GM23248 (cell line): ENCODE measurements around the gene VSTM5. TPM values are rescaled to one million over a fixed set of nuclear protein-coding genes. Genes with fewer than 3 reads are reported as not detected.

Experiments
- DNase-seq: peaks from one replicate; pipeline ENCODE4 v3.0.0-alpha.2; 2015
- H2AFZ ChIP-seq: fragments of 200-600 bp; sonication (generic); 2 replicates; pipeline ENCODE4 v1.6.1; 2016; ENCODE audit warnings: antibody characterized with exemption
- H3F3A ChIP-seq: fragments of 200-600 bp; sonication (generic); 2 replicates; pipeline ENCODE4 v1.6.1; 2016; ENCODE audit warnings: mild to moderate bottlenecking, antibody characterized with exemption, mixed run types; ENCODE audit not compliant: insufficient read depth
- H3K27ac ChIP-seq: fragments of 200-600 bp; sonication (generic); 2 replicates; pipeline ENCODE4 v1.5.1; 2016; ENCODE audit warnings: mild to moderate bottlenecking
- H3K27me3 ChIP-seq: fragments of 200-600 bp; sonication (generic); replicated peaks from 2 replicates; pipeline ENCODE4 v1.6.1; 2016; ENCODE audit warnings: mild to moderate bottlenecking; ENCODE audit not compliant: insufficient read depth
- H3K36me3 ChIP-seq: fragments of 200-600 bp; sonication (generic); 2 replicates; pipeline ENCODE4 v1.6.1; 2016; ENCODE audit warnings: low read depth, mild to moderate bottlenecking
- H3K4me1 ChIP-seq: fragments of 200-600 bp; sonication (generic); 2 replicates; pipeline ENCODE4 v1.6.1; 2016; ENCODE audit warnings: mild to moderate bottlenecking; ENCODE audit not compliant: insufficient read depth
- H3K4me2 ChIP-seq: fragments of 200-600 bp; sonication (generic); one replicate; pipeline ENCODE4 v1.6.1; 2016; ENCODE audit warnings: mild to moderate bottlenecking; ENCODE audit not compliant: unreplicated experiment
- H3K4me3 ChIP-seq: fragments of 200-600 bp; sonication (generic); 2 replicates; pipeline ENCODE4 v1.5.1; 2016; ENCODE audit warnings: mild to moderate bottlenecking
- H3K79me2 ChIP-seq: fragments of 200-600 bp; sonication (generic); 2 replicates; pipeline ENCODE4 v1.6.1; 2016; ENCODE audit warnings: mild to moderate bottlenecking; ENCODE audit not compliant: insufficient read depth
- H3K9ac ChIP-seq: fragments of 200-600 bp; sonication (generic); 2 replicates; pipeline ENCODE4 v1.6.1; 2016; ENCODE audit warnings: mild to moderate bottlenecking
- H3K9me2 ChIP-seq: fragments of 200-600 bp; sonication (generic); 2 replicates; pipeline ENCODE4 v1.6.1; 2016; ENCODE audit warnings: mixed run types, mild to moderate bottlenecking, moderate library complexity; ENCODE audit not compliant: insufficient read depth
- H3K9me3 ChIP-seq: fragments of 200-600 bp; sonication (generic); one replicate; pipeline ENCODE4 v1.6.1; 2017; ENCODE audit warnings: low read depth
- H4K20me1 ChIP-seq: fragments of 200-600 bp; sonication (generic); 2 replicates; pipeline ENCODE4 v1.6.0; 2016; ENCODE audit not compliant: insufficient read depth
- EZH2 ChIP-seq: fragments of 200-600 bp; sonication (generic); IDR thresholded peaks from 2 replicates; pipeline ENCODE4 v1.6.1; 2018; ENCODE audit warnings: antibody characterized with exemption, mild to moderate bottlenecking; ENCODE audit not compliant: insufficient read depth, poor library complexity, severe bottlenecking
- EZH2phosphoT487 ChIP-seq: fragments of 200-600 bp; sonication (generic); IDR thresholded peaks from 2 replicates; pipeline ENCODE4 v1.6.1; 2018; ENCODE audit warnings: antibody characterized with exemption, moderate library complexity, mild to moderate bottlenecking, low read depth; ENCODE audit not compliant: insufficient read depth
- WGBS, 2 experiments: methylation state at CpG; one replicate each; pipeline ENCODE4 v1.1.6; 2015 to 2017; ENCODE audit warnings: low lambda C conversion rate in 2 of 2, low coverage in 1 of 2; ENCODE audit errors: missing lambda C conversion rate in 2 of 2; 5-methylcytosine and 5-hydroxymethylcytosine counted together
- in situ Hi-C: fragments of 300-500 bp; cut with MboI; formaldehyde crosslinking; loops from 2 replicates; pipeline ENCODE4 v1.15.0; 2020
- polyA plus RNA-seq: library from polyadenylated mRNA; unstranded; fragments of >200 nt; fragmentation: Nextera tagmentation; extraction: Ambion mirVana; gene quantifications from 2 replicates; pipeline ENCODE4 v1.2.1, GENCODE V29; 2016
- small RNA-seq: library from RNA; depleted of rRNA; stranded (forward); fragments of <200 nt; gene quantifications from one replicate; pipeline ENCODE3, GENCODE V24; 2014; ENCODE audit warnings: low read depth, low replicate concordance
- total RNA-seq: library from RNA; depleted of rRNA; stranded (reverse); fragments of >200 nt; shearing (Covaris generic); gene quantifications from 2 replicates; pipeline ENCODE4 v1.2.3, GENCODE V29; 2014; rRNA removed

VSTM5 gene
- total and polyA plus RNA-seq, 2 experiments from 2014 or later = not detected

DNA sequence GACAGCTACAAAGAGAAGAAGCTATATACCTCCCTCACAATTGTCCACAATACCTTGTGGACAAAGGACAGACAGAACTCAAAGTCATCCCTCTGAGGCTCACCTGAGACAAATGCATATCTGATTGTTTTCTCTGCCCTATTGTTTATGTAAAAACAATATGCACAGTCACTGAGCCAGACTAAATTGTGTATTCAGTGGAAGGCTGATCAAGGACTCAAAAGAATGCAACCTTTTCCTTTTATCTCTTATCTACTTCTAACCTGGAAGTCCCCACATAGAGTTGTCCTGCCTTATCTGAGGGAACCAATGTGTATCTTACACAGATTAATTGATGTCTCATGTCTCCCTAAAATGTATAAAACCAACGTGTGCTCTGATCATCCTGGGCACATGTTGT, 80.3 kb downstream of the VSTM5 start:
- Histone ChIP-seq H3F3A (no peaks in the 10 kb centered on the region), H2AFZ (no peak overlapping the region), H3K4me3 (no peak overlapping the region), H3K9me2 (no peaks in the 10 kb centered on the region), H3K27ac (no peak overlapping the region), H3K27me3 (no peaks in the 10 kb centered on the region), H4K20me1 (no peaks in the 10 kb centered on the region), H3K9ac (no peak overlapping the region), H3K4me1 (no peaks in the 10 kb centered on the region), H3K36me3 (no peaks in the 10 kb centered on the region; the same call in 1 of the 2 replicates), H3K79me2 (no peaks in the 10 kb centered on the region), H3K4me2 (no peak overlapping the region), H3K9me3 (no peaks in the 10 kb centered on the region)
- TF ChIP-seq EZH2 (no peak), EZH2phosphoT487 (no peak)
- DNase-seq = no peak
- 92 to 97% methylated on average over 1 of the region's 1 CpG for WGBS, 2 experiments
- in situ Hi-C loops = no loop called here

Small RNA genes lying within 50 kb of the gene (small RNA-seq; reads per million reads assigned to genes)
- gene RF00019 = not detected

Other genes with a start within 250 kb of the VSTM5 start
- 7.7 and 8.3 TPM in 2 replicates for gene CEP295, start 188.9 kb downstream of the VSTM5 start, total RNA-seq
- 2.3 and 2.4 TPM in 2 replicates for gene CEP295, start 188.9 kb downstream of the VSTM5 start, polyA plus RNA-seq
- gene TAF1D, start 109.1 kb downstream of the VSTM5 start, total RNA-seq = 124 and 127 TPM in 2 replicates
- gene TAF1D, start 109.1 kb downstream of the VSTM5 start, polyA plus RNA-seq = 48.0 and 60.7 TPM in 2 replicates
- 12.5 and 13.7 TPM in 2 replicates for gene C11orf54, start 108.9 kb downstream of the VSTM5 start, total RNA-seq
- 13.5 and 16.1 TPM in 2 replicates for gene C11orf54, start 108.9 kb downstream of the VSTM5 start, polyA plus RNA-seq
- gene MED17, start 66.3 kb downstream of the VSTM5 start, total RNA-seq = 22.4 and 25.4 TPM in 2 replicates
- gene MED17, start 66.3 kb downstream of the VSTM5 start, polyA plus RNA-seq = 19.5 and 22.2 TPM in 2 replicates
- not detected in 2 replicates for gene HEPHL1, start 170.7 kb upstream of the VSTM5 start, total RNA-seq
- not detected in 2 replicates for gene HEPHL1, start 170.7 kb upstream of the VSTM5 start, polyA plus RNA-seq